Measurements from ENCODE around the gene SLC6A20. TPM values are rescaled to one million over a fixed set of nuclear protein-coding genes. Genes with fewer than 3 reads are reported as not detected.

SLC6A20 gene
- total RNA-seq, 1 donor from 2014 or later: 1.5 TPM

DNA sequence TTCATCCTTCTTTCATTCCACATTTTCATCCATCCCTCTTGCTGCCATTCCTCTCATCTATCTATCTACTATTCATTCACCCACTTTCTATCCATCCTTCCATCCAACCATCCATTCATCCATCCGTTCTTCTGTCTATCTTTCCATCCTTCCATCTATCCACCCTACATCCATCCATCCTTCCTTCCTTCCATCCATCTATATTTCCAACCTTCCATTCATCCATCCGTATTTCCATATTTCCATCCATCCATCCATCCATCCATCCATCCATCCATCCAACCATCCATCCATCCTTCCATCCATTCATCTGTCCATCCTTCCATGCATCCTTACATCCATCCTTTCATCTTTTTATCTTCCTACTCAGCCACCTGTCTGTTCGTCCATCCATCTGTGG lies 14.0 kb downstream of the SLC6A20 start:
- no peak for DNase-seq (ENCODE audit: extremely low spot score, unreplicated experiment)
- no peaks in the 10 kb centered on the region for H3K9me3 Mint-ChIP-seq
- H3K36me3 Mint-ChIP-seq: no peaks in the 10 kb centered on the region
- no peak for TF ChIP-seq CTCF (conservative IDR thresholded peaks at IDR 0.05)
- no peaks in the 10 kb centered on the region for H3K4me1 Mint-ChIP-seq (ENCODE audit: unreplicated experiment)
- H3K27me3 Mint-ChIP-seq: peaks cover 13% of the 10 kb centered on the region
- no peak overlapping the region for H3K4me3 Mint-ChIP-seq
- H3K27ac Mint-ChIP-seq: no peak overlapping the region

- peak; percentile 63 for DNase-seq (ENCODE audit: extremely low spot score, unreplicated experiment)
- TF ChIP-seq CTCF (conservative IDR thresholded peaks at IDR 0.05): no peak
- H3K27me3 Mint-ChIP-seq: peaks cover 7% of the 10 kb centered on the region
- no peaks in the 10 kb centered on the region for H3K36me3 Mint-ChIP-seq
- H3K4me3 Mint-ChIP-seq: no peak overlapping the region
- H3K9me3 Mint-ChIP-seq: no peaks in the 10 kb centered on the region
- no peaks in the 10 kb centered on the region for H3K4me1 Mint-ChIP-seq (ENCODE audit: unreplicated experiment)
- no peak overlapping the region for H3K27ac Mint-ChIP-seq
Measured at GRCh38 chr3:45781841-45782240, 14.5 kb downstream of the SLC6A20 start.

DNA sequence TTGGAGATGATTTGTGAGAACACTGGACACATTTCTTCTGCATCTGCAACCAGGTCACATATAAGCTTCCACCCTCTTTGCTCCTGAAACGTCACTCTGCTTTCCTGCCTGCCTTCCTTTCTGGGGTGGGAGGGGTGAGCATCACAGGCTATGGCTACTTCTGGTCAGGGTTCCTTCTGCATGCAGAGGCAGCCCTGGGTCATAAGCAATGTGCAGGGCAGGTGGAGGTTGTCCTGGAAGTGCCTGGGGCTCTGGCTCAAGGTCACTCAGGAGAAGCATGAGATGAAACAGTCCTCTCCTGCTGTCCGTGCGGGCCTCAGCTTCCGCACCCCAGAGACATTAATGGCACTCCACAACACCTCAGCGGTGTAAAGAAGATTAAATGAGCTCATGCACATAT lies 15.1 kb downstream of the SLC6A20 start:
- Mint-ChIP-seq H3K27ac (no peak overlapping the region), H3K9me3 (no peaks in the 10 kb centered on the region), H3K4me1 (ENCODE audit: unreplicated experiment) (no peaks in the 10 kb centered on the region), H3K27me3 (peaks cover 7% of the 10 kb centered on the region), H3K36me3 (no peaks in the 10 kb centered on the region), H3K4me3 (no peak overlapping the region)
- TF ChIP-seq CTCF (conservative IDR thresholded peaks at IDR 0.05): no peak
- peak; percentile 20 for DNase-seq (ENCODE audit: extremely low spot score, unreplicated experiment)

- Mint-ChIP-seq H3K36me3 (no peaks in the 10 kb centered on the region), H3K27ac (no peak overlapping the region), H3K4me1 (ENCODE audit: unreplicated experiment) (no peaks in the 10 kb centered on the region), H3K9me3 (no peaks in the 10 kb centered on the region), H3K4me3 (no peak overlapping the region), H3K27me3 (peaks cover 7% of the 10 kb centered on the region)
- DNase-seq (ENCODE audit: extremely low spot score, unreplicated experiment): peak; percentile 58
- no peak for TF ChIP-seq CTCF (conservative IDR thresholded peaks at IDR 0.05)
Measured at GRCh38 chr3:45779746-45780735, 16.3 kb downstream of the SLC6A20 start.

DNA sequence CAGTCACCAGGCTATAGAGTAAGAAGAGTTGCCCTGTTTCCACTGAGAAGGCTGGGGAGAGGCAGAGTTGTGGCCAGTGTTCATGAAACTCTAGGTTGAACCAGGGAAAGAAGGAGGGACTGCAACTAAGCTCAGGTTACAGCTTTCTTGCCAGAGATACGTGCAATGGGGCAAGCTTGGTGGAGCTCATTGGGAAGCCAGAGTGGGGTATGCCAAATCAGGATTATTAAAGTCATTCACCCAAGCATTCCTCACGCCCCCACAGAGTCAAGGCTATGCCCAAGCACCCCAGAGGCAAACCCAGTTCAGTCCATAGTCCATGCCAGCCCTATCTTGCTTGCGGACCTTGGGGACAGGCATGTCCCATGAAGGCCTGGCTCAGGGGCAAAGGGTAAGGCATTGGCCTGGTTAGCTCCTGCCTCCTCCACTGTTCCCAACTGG lies 17.6 kb downstream of the SLC6A20 start:
- Mint-ChIP-seq H3K36me3 (no peaks in the 10 kb centered on the region), H3K27me3 (peaks cover 10% of the 10 kb centered on the region), H3K27ac (no peak overlapping the region), H3K4me3 (no peak overlapping the region), H3K4me1 (ENCODE audit: unreplicated experiment) (no peaks in the 10 kb centered on the region), H3K9me3 (no peaks in the 10 kb centered on the region)
- TF ChIP-seq CTCF (conservative IDR thresholded peaks at IDR 0.05): no peak
- DNase-seq (ENCODE audit: extremely low spot score, unreplicated experiment): peak; percentile 39

Measured in type B pancreatic cell (in vitro differentiated cells).